ENCODE measurements around the gene HSH2D. TPM values are rescaled to one million over a fixed set of nuclear protein-coding genes. Genes with fewer than 3 reads are reported as not detected.

The HSH2D gene

GRCh38 chr19:16207490-16208025, 64.1 kb downstream of the HSH2D start:
- Histone ChIP-seq H3K56ac (ENCODE audit: low read length) (no peak overlapping the region), H2BK120ac (ENCODE audit: low read depth, low read length) (no peak overlapping the region), H3K9ac (ENCODE audit: low read length) (no peak overlapping the region)

More at GRCh38 chr19:16207490-16208025, 64.1 kb downstream of the HSH2D start:
- no peak overlapping the region for H3K4me3 ChIP-seq (ENCODE audit: low read length)
- DNase-seq, result no peak
- H3K4me2 ChIP-seq (ENCODE audit: low read length), result no peak overlapping the region
- H3K18ac ChIP-seq (ENCODE audit: low read length), result no peak overlapping the region
- H3K4me1 ChIP-seq (ENCODE audit: control insufficient read depth, low read depth, low read length), result no peaks in the 10 kb centered on the region
- H3K36me3 ChIP-seq (ENCODE audit: control insufficient read depth, insufficient read depth, low read length), result peaks cover 6% of the 10 kb centered on the region
- H2BK15ac ChIP-seq (replicated peaks; ENCODE audit: low read depth), result no peak overlapping the region
- no peaks in the 10 kb centered on the region for H3K79me1 ChIP-seq (ENCODE audit: low read length)
- no peak overlapping the region for H3K4ac ChIP-seq (ENCODE audit: low read depth, low read length)
- no peak overlapping the region for H4K5ac ChIP-seq (ENCODE audit: low read length)
- no peak overlapping the region for H4K8ac ChIP-seq (ENCODE audit: low read depth, low read length)
- H2AK5ac ChIP-seq (ENCODE audit: low read length), result no peak overlapping the region
- no peaks in the 10 kb centered on the region for H3K27me3 ChIP-seq (ENCODE audit: insufficient read depth, low read length, poor library complexity)
- H2BK5ac ChIP-seq (ENCODE audit: low read length), result no peak overlapping the region
- no peaks in the 10 kb centered on the region for H3K79me2 ChIP-seq (ENCODE audit: control insufficient read depth, insufficient read depth, low read length)
- H3K23ac ChIP-seq (ENCODE audit: low read length), result no peak overlapping the region
- no CpG with 5 or more reads among the region's 12 CpGs for WGBS (ENCODE audit: extremely low coverage, insufficient coverage, low lambda C conversion rate)
- no peak overlapping the region for H3K27ac ChIP-seq (ENCODE audit: low read depth, low read length)

Small RNA genes within 50 kb of the gene (small RNA-seq; reads per million reads assigned to genes)
- gene RF00017 (ENCODE audit: insufficient read depth), result not detected

Data from mesendoderm (in vitro differentiated cells).